Ovary (tissue), 3 donors: Measurements from ENCODE around the gene SEC22C.

Experiments used
- CTCF ChIP-seq, 3 donors: fragments of 450-650 bp in 2 of 3; fragments of 200-600 bp in 1 of 3; IDR thresholded peaks; one replicate each; pipeline versions ENCODE4 v1.5.1 to v1.8.0; 2016 to 2022; ENCODE audit warnings: antibody characterized with exemption in 3 of 3, mild to moderate bottlenecking in 1 of 3
- EP300 ChIP-seq: sonication (generic); formaldehyde crosslinking; IDR thresholded peaks from one replicate; pipeline ENCODE4 v1.6.1; 2017; ENCODE audit warnings: antibody characterized with exemption
- POLR2A ChIP-seq: fragments of 450-650 bp; IDR thresholded peaks from one replicate; pipeline ENCODE4 v1.6.1; 2017; ENCODE audit warnings: antibody characterized with exemption, mild to moderate bottlenecking, moderate library complexity
- donor health status: DM: no; HTN: no; CAD: no.

GRCh38 chr3:42500909-42501308 lies 80.9 kb downstream of the SEC22C start:
- TF ChIP-seq POLR2A (no peak), CTCF (IDR thresholded peaks at IDR 0.05) (no peak), EP300 (no peak)
